WTC11 (cell line): Measurements from ENCODE around the gene HOATZ. TPM values are rescaled to one million over a fixed set of nuclear protein-coding genes. Genes with fewer than 3 reads are reported as not detected.

Experiments
- ATAC-seq: fragments of 200-7000 bp; cut with Tn5 transposase; 2 replicates; pipeline ENCODE4 v1.10.0; 2021; ENCODE audit warnings: mild to moderate bottlenecking, moderate library complexity
- CTCF ChIA-PET: fragments of 300-600 bp; sonication (Branson Sonifier 250); formaldehyde crosslinking; loops from one replicate; lab custom pipeline; 2021; ENCODE audit warnings: antibody characterized with exemption; lab: Charles Lee
- POLR2A ChIA-PET: fragments of 350-600 bp; sonication (Branson Sonifier 250); formaldehyde crosslinking; loops from one replicate; lab custom pipeline; 2021; ENCODE audit warnings: antibody characterized with exemption; lab: Charles Lee
- DNase-seq: peaks from one replicate; pipeline ENCODE4 v3.0.0; 2021; ENCODE audit warnings: low spot score
- H3K27ac Mint-ChIP-seq: 2 replicates; pipeline ENCODE4 v1.8.0; 2021; ENCODE audit warnings: mixed read lengths
- H3K27me3 Mint-ChIP-seq: 2 replicates; pipeline ENCODE4 v1.8.0; 2021; ENCODE audit warnings: low read depth, mild to moderate bottlenecking, moderate library complexity, mixed read lengths
- H3K36me3 Mint-ChIP-seq: 2 replicates; pipeline ENCODE4 v1.8.0; 2021; ENCODE audit warnings: mixed read lengths
- H3K4me1 Mint-ChIP-seq: 2 replicates; pipeline ENCODE4 v1.8.0; 2022; ENCODE audit warnings: mixed read lengths
- H3K4me3 Mint-ChIP-seq: 2 replicates; pipeline ENCODE4 v1.8.0; 2021; ENCODE audit warnings: mild to moderate bottlenecking, moderate library complexity, mixed read lengths
- H3K9me3 Mint-ChIP-seq: 2 replicates; pipeline ENCODE4 v1.8.0; 2021; ENCODE audit warnings: mixed read lengths
- ATF1 ChIP-seq: sonication (generic); formaldehyde crosslinking; IDR thresholded peaks from 2 replicates; pipeline ENCODE4 v1.8.1; 2023; ENCODE audit warnings: mild to moderate bottlenecking, moderate library complexity, missing genetic modification reagents
- CBFB ChIP-seq: sonication (generic); formaldehyde crosslinking; IDR thresholded peaks from 2 replicates; pipeline ENCODE4 v1.8.1; 2022; ENCODE audit warnings: mild to moderate bottlenecking, low read depth, missing genetic modification reagents
- E2F4 ChIP-seq: sonication (generic); formaldehyde crosslinking; IDR thresholded peaks from 2 replicates; pipeline ENCODE4 v1.8.1; 2022; ENCODE audit warnings: low read depth, mild to moderate bottlenecking, moderate library complexity, missing genetic modification reagents, borderline replicate concordance
- EMX1 ChIP-seq: fragments of 250-450 bp; sonication (Bioruptor Pico); IDR thresholded peaks from 2 replicates; pipeline ENCODE4 v1.8.0; 2021; ENCODE audit warnings: mild to moderate bottlenecking
- GTF2I ChIP-seq: fragments of 250-450 bp; sonication (Bioruptor Pico); conservative IDR thresholded peaks from 2 replicates; pipeline ENCODE4 v1.4.0; 2021; ENCODE audit warnings: mild to moderate bottlenecking
- IRF2 ChIP-seq: sonication (generic); formaldehyde crosslinking; IDR thresholded peaks from 2 replicates; pipeline ENCODE4 v1.8.0; 2022; ENCODE audit warnings: low read depth, missing genetic modification reagents, borderline replicate concordance
- KAT7 ChIP-seq: sonication (generic); formaldehyde crosslinking; IDR thresholded peaks from 2 replicates; pipeline ENCODE4 v1.8.1; 2023; ENCODE audit warnings: missing genetic modification reagents, mild to moderate bottlenecking, borderline replicate concordance
- MLX ChIP-seq: sonication (generic); formaldehyde crosslinking; IDR thresholded peaks from 2 replicates; pipeline ENCODE4 v1.8.1; 2023; ENCODE audit warnings: mild to moderate bottlenecking, missing genetic modification reagents, moderate library complexity
- MXD4 ChIP-seq: fragments of 250-450 bp; sonication (Bioruptor Pico); IDR thresholded peaks from 2 replicates; pipeline ENCODE4 v1.8.0; 2021; ENCODE audit warnings: mild to moderate bottlenecking, moderate library complexity, borderline replicate concordance
- NR3C1 ChIP-seq: sonication (generic); formaldehyde crosslinking; conservative IDR thresholded peaks from 2 replicates; pipeline ENCODE4 v1.8.1; 2023; ENCODE audit warnings: low read depth, mild to moderate bottlenecking, missing genetic modification reagents
- PREB ChIP-seq: sonication (generic); formaldehyde crosslinking; IDR thresholded peaks from 2 replicates; pipeline ENCODE4 v1.8.1; 2022; ENCODE audit warnings: mild to moderate bottlenecking, missing genetic modification reagents, moderate library complexity, borderline replicate concordance
- SMAD3 ChIP-seq: sonication (generic); formaldehyde crosslinking; IDR thresholded peaks from 2 replicates; pipeline ENCODE4 v1.8.0; 2022; ENCODE audit warnings: missing genetic modification reagents, mild to moderate bottlenecking, borderline replicate concordance
- ZNF138 ChIP-seq: sonication (generic); formaldehyde crosslinking; conservative IDR thresholded peaks from 2 replicates; pipeline ENCODE4 v1.8.1; 2022; ENCODE audit warnings: mild to moderate bottlenecking, moderate library complexity, missing genetic modification reagents
- ZNF423 ChIP-seq: fragments of 250-450 bp; sonication (Bioruptor Pico); IDR thresholded peaks from 2 replicates; pipeline ENCODE4 v2.1.2; 2022; ENCODE audit warnings: mild to moderate bottlenecking, moderate library complexity
- ZNF671 ChIP-seq: fragments of 250-450 bp; sonication (Bioruptor Pico); IDR thresholded peaks from 2 replicates; pipeline ENCODE4 v1.8.0; 2021; ENCODE audit warnings: mild to moderate bottlenecking
- total RNA-seq: library from RNA; stranded (reverse); gene quantifications from 3 replicates; pipeline ENCODE4 v1.2.3, GENCODE V29; 2021
- TF ChIP-seq, protein P1 (sequence below): sonication (generic); formaldehyde crosslinking; IDR thresholded peaks from 2 replicates; pipeline ENCODE4 v1.8.1; 2023; ENCODE audit warnings: mild to moderate bottlenecking, missing genetic modification reagents
- TF ChIP-seq, protein P2 (sequence below): fragments of 250-450 bp; sonication (Bioruptor Pico); IDR thresholded peaks from 2 replicates; pipeline ENCODE4 v1.8.0; 2021; ENCODE audit warnings: mild to moderate bottlenecking
- TF ChIP-seq, protein P3 (sequence below): fragments of 250-450 bp; sonication (Bioruptor Pico); IDR thresholded peaks from 2 replicates; pipeline ENCODE4 v1.9.0; 2021; ENCODE audit warnings: mild to moderate bottlenecking
- TF ChIP-seq, protein P4 (sequence below): sonication (generic); formaldehyde crosslinking; IDR thresholded peaks from 2 replicates; pipeline ENCODE4 v1.8.1; 2023; ENCODE audit warnings: mild to moderate bottlenecking, missing genetic modification reagents, moderate library complexity
- TF ChIP-seq, protein P5 (sequence below): sonication (generic); formaldehyde crosslinking; IDR thresholded peaks from 2 replicates; pipeline ENCODE4 v1.8.0; 2022; ENCODE audit warnings: mild to moderate bottlenecking, missing genetic modification reagents
- TF ChIP-seq, protein P6 (sequence below): sonication (generic); formaldehyde crosslinking; IDR thresholded peaks from 2 replicates; pipeline ENCODE4 v1.8.0; 2023; ENCODE audit warnings: missing genetic modification reagents

The HOATZ gene
- total RNA-seq, 1 experiment from 2014 or later, result not detected

- no peak for TF ChIP-seq PREB (CRISPR knock-in tag)
Measured at GRCh38 chr11:111550258-111550657, 35.7 kb downstream of the HOATZ start (continued).

GRCh38 chr11:111554532-111554931, 40.0 kb downstream of the HOATZ start:
- no peak for DNase-seq
- no peak for TF ChIP-seq GTF2I (CRISPR knock-in tag)
- no peak for TF ChIP-seq NR3C1 (CRISPR knock-in tag)
- no peak for TF ChIP-seq E2F4 (CRISPR knock-in tag)
- no peak for TF ChIP-seq ZNF423 (CRISPR knock-in tag)
- TF ChIP-seq, protein P1, sequence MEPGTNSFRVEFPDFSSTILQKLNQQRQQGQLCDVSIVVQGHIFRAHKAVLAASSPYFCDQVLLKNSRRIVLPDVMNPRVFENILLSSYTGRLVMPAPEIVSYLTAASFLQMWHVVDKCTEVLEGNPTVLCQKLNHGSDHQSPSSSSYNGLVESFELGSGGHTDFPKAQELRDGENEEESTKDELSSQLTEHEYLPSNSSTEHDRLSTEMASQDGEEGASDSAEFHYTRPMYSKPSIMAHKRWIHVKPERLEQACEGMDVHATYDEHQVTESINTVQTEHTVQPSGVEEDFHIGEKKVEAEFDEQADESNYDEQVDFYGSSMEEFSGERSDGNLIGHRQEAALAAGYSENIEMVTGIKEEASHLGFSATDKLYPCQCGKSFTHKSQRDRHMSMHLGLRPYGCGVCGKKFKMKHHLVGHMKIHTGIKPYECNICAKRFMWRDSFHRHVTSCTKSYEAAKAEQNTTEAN (CRISPR knock-in tag), result no peak
- Mint-ChIP-seq H3K36me3 (peaks cover 25% of the 10 kb centered on the region), H3K27me3 (peaks cover 6% of the 10 kb centered on the region; the same call in 1 of the 2 replicates), H3K27ac (no peak overlapping the region), H3K9me3 (peaks cover 26% of the 10 kb centered on the region), H3K4me1 (peaks cover 11% of the 10 kb centered on the region), H3K4me3 (no peak overlapping the region)
- ATAC-seq, result no peak
- POLR2A ChIA-PET, result no interaction called here
- CTCF ChIA-PET, result interaction anchor here (1.0 kb wide), 1 partner anchor 125 kb away, joined by 3 read pairs; no protein-coding TSS in a partner anchor

- ATAC-seq, result no peak
- no peak for DNase-seq
- Mint-ChIP-seq H3K4me1 (peaks cover 8% of the 10 kb centered on the region), H3K4me3 (no peak overlapping the region), H3K27me3 (peaks cover 6% of the 10 kb centered on the region; the same call in 1 of the 2 replicates), H3K27ac (no peak overlapping the region), H3K36me3 (peaks cover 25% of the 10 kb centered on the region), H3K9me3 (peaks cover 26% of the 10 kb centered on the region)
- ChIA-PET CTCF (no interaction called here), POLR2A (no interaction called here)
- TF ChIP-seq SMAD3 (CRISPR knock-in tag), result no peak
- no peak for TF ChIP-seq IRF2 (CRISPR knock-in tag)
- TF ChIP-seq, protein P2, sequence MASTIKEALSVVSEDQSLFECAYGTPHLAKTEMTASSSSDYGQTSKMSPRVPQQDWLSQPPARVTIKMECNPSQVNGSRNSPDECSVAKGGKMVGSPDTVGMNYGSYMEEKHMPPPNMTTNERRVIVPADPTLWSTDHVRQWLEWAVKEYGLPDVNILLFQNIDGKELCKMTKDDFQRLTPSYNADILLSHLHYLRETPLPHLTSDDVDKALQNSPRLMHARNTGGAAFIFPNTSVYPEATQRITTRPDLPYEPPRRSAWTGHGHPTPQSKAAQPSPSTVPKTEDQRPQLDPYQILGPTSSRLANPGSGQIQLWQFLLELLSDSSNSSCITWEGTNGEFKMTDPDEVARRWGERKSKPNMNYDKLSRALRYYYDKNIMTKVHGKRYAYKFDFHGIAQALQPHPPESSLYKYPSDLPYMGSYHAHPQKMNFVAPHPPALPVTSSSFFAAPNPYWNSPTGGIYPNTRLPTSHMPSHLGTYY (CRISPR knock-in tag), result no peak
- no peak for TF ChIP-seq KAT7
- no peak for TF ChIP-seq E2F4 (CRISPR knock-in tag)
- TF ChIP-seq CBFB, result no peak
- TF ChIP-seq ATF1 (CRISPR knock-in tag), result no peak
- TF ChIP-seq, protein P3, sequence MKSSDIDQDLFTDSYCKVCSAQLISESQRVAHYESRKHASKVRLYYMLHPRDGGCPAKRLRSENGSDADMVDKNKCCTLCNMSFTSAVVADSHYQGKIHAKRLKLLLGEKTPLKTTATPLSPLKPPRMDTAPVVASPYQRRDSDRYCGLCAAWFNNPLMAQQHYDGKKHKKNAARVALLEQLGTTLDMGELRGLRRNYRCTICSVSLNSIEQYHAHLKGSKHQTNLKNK (CRISPR knock-in tag), result no peak
- TF ChIP-seq, protein P4, sequence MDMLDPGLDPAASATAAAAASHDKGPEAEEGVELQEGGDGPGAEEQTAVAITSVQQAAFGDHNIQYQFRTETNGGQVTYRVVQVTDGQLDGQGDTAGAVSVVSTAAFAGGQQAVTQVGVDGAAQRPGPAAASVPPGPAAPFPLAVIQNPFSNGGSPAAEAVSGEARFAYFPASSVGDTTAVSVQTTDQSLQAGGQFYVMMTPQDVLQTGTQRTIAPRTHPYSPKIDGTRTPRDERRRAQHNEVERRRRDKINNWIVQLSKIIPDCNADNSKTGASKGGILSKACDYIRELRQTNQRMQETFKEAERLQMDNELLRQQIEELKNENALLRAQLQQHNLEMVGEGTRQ (CRISPR knock-in tag), result no peak
- no peak for TF ChIP-seq ZNF671 (CRISPR knock-in tag)
- TF ChIP-seq, protein P5, sequence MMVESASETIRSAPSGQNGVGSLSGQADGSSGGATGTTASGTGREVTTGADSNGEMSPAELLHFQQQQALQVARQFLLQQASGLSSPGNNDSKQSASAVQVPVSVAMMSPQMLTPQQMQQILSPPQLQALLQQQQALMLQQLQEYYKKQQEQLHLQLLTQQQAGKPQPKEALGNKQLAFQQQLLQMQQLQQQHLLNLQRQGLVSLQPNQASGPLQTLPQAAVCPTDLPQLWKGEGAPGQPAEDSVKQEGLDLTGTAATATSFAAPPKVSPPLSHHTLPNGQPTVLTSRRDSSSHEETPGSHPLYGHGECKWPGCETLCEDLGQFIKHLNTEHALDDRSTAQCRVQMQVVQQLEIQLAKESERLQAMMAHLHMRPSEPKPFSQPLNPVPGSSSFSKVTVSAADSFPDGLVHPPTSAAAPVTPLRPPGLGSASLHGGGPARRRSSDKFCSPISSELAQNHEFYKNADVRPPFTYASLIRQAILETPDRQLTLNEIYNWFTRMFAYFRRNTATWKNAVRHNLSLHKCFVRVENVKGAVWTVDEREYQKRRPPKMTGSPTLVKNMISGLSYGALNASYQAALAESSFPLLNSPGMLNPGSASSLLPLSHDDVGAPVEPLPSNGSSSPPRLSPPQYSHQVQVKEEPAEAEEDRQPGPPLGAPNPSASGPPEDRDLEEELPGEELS (CRISPR knock-in tag), result no peak
- no peak for TF ChIP-seq GTF2I (CRISPR knock-in tag)
- no peak for TF ChIP-seq ZNF138 (CRISPR knock-in tag)
- TF ChIP-seq, protein P6, sequence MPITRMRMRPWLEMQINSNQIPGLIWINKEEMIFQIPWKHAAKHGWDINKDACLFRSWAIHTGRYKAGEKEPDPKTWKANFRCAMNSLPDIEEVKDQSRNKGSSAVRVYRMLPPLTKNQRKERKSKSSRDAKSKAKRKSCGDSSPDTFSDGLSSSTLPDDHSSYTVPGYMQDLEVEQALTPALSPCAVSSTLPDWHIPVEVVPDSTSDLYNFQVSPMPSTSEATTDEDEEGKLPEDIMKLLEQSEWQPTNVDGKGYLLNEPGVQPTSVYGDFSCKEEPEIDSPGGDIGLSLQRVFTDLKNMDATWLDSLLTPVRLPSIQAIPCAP (CRISPR knock-in tag), result no peak
- no peak for TF ChIP-seq MXD4 (CRISPR knock-in tag)
- TF ChIP-seq MLX (CRISPR knock-in tag), result no peak
- TF ChIP-seq EMX1, result no peak
Measured at GRCh38 chr11:111555255-111555654, 40.7 kb downstream of the HOATZ start.
